SJSA1 (cell line): ENCODE results near the gene BCL10. TPM values are rescaled to one million over a fixed set of nuclear protein-coding genes. Genes with fewer than 3 reads are reported as not detected.

Experiments
- DNase-seq, 2 experiments: peaks; one replicate each; pipeline ENCODE4 v3.0.0-alpha.2; 2015 to 2020; ENCODE audit warnings: low spot score in 2 of 2, low read depth in 1 of 2
- H3K27ac ChIP-seq: fragments of 250-450 bp; sonication (Bioruptor Pico); 2 replicates; pipeline ENCODE4 v1.5.1; 2020; ENCODE audit warnings: mild to moderate bottlenecking, moderate library complexity
- H3K27me3 ChIP-seq: fragments of 250-450 bp; sonication (Bioruptor Pico); replicated peaks from 2 replicates; pipeline ENCODE4 v1.5.1; 2020; ENCODE audit warnings: mild to moderate bottlenecking, moderate library complexity
- H3K36me3 ChIP-seq: fragments of 250-450 bp; sonication (Bioruptor Pico); 2 replicates; pipeline ENCODE4 v1.5.1; 2020; ENCODE audit warnings: mild to moderate bottlenecking
- H3K4me1 ChIP-seq: fragments of 250-450 bp; sonication (Bioruptor Pico); replicated peaks from 2 replicates; pipeline ENCODE4 v1.6.1; 2021; ENCODE audit warnings: mild to moderate bottlenecking
- H3K4me3 ChIP-seq: fragments of 250-450 bp; sonication (Bioruptor Pico); 2 replicates; pipeline ENCODE4 v1.5.1; 2020; ENCODE audit warnings: mild to moderate bottlenecking
- H3K9me3 ChIP-seq: fragments of 250-450 bp; sonication (Bioruptor Pico); replicated peaks from 2 replicates; pipeline ENCODE4 v1.5.1; 2020; ENCODE audit warnings: mild to moderate bottlenecking
- total RNA-seq: library from RNA; depleted of rRNA; stranded (reverse); fragments of >200 nt; shearing (Covaris generic); gene quantifications from 2 replicates; pipeline ENCODE4 v1.2.3, GENCODE V29; 2014; rRNA removed

BCL10 gene
- total RNA-seq = 26.8 and 31.9 TPM in 2 replicates

DNA sequence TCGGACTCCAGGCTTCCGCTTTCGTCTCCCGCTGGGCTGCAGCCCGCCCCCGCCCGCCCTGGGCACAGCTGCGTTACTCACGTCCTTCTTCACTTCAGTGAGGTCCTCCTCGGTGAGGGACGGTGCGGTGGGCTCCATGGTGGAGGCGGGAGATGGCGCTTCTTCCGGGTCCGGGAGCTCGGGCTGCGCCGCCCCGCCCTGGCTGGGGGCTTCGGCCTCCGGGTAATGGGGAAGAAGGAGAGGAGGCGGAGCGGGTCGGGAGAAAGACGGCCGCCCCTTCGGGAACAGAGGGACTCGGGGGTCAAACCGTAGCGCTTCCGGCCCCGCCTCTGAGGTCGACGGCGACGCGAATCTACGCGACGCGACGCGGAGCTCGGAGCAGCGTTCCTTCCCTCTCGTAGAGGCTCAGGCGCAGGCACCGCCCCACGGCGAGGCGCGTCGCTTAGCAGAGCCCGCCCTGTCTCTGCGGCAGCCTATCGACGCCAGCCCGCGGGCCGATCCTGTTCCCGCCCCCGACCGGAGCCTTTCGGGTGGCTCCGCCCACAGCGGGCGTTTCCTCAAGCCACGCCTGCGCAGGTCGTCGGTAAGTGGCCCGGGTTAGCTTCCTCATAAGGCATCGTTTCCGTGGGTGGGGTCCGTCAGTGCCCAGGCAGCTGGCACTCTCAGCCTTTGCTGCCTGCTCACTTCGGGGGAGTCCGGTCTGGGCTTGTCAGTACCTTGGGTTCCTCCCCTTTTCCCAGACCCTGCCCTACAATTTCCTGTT lies at the start of gene BCL10:
Gene BCL10, minus strand, starts transcription at position 418 of the 763 bp plus-strand sequence. Its CDS starts 280 bp downstream, at position 138.
- DNase-seq = peak; percentile 99
- peaks cover 23% of the 10 kb centered on the region for H3K36me3 ChIP-seq
- peak within 1 kb of the TSS; percentile 64 for H3K4me3 ChIP-seq
- H3K27ac ChIP-seq = peak within 1 kb of the TSS; percentile 82
- no peaks in the 10 kb centered on the region for H3K27me3 ChIP-seq
- no peaks in the 10 kb centered on the region for H3K9me3 ChIP-seq
- peaks cover 41% of the 10 kb centered on the region for H3K4me1 ChIP-seq

- H3K4me1 ChIP-seq = peaks cover 82% of the 10 kb centered on the region
Observed at GRCh38 chr1:85325920-85326319, 49.5 kb upstream of the BCL10 start.

DNA sequence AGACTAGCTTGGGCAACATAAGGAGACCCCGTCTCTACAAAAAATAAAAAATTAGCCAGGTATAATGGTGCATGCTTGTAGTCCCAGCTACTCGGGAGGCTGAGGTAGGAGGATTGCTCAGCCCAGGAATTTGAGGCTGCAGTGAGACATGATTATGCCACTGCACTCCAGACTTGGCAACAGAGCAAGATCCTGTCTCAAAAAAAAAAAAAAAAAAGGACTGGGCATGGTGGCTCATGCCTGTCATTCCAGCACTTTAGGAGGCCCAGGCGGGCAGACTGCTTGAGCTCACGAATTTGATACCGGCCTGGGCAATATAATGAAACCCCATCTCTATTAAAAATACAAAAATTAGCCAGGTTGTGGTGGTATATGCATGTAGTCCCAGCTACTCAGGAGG lies 47.3 kb upstream of the BCL10 start:
- Histone ChIP-seq H3K4me3 (no peak overlapping the region), H3K27ac (no peak overlapping the region; the same call in 1 of the 2 replicates), H3K27me3 (no peaks in the 10 kb centered on the region), H3K4me1 (peaks cover 85% of the 10 kb centered on the region), H3K36me3 (peaks cover 35% of the 10 kb centered on the region), H3K9me3 (no peaks in the 10 kb centered on the region)
- no peak for DNase-seq

More at GRCh38 chr1:85325920-85326319, 49.5 kb upstream of the BCL10 start:
- Histone ChIP-seq H3K27ac (no peak overlapping the region; the same call in 1 of the 2 replicates), H3K36me3 (peaks cover 19% of the 10 kb centered on the region), H3K4me3 (no peak overlapping the region), H3K9me3 (no peaks in the 10 kb centered on the region), H3K27me3 (no peaks in the 10 kb centered on the region)
- no peak for DNase-seq

- Histone ChIP-seq H3K27me3 (no peaks in the 10 kb centered on the region), H3K9me3 (no peaks in the 10 kb centered on the region), H3K4me3 (no peak overlapping the region), H3K4me1 (peaks cover 82% of the 10 kb centered on the region), H3K27ac (peak overlapping the region; percentile 98), H3K36me3 (peaks cover 41% of the 10 kb centered on the region)
- DNase-seq = no peak
Observed at GRCh38 chr1:85322655-85323054, 46.2 kb upstream of the BCL10 start.

DNA sequence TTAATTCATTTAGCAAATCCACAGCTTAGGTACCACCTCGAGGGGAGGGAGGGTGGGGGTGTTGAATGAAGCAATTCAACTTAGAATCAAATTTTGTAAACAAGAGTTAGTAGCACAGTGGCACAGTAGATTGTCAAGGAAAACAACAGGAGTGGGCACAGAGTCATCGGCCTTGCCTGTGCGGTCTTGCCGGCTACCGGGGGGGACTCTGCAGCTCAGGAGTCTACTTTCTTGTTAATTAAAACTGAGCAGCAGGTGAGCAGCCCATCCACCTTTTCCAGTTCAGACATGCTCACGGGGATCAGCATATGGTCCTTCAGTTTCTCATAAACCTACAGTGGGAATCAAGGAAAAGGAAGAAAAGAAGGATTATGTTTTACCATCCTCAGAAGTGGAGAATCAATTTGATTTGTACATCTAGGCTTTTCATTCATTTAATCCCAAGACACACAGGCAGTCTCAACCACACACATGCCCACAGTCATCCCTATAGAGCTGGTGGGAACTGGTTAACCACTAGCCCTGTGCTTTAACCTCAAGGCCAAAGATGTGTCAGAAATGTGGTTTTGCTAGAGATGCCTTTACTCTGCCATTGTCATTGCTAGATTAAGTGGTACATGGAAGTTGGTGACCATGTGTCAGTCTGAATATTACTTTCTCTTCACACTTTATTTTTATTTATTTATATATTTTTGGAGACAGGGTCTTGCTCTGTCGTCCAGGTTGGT lies 45.0 kb upstream of the BCL10 start:
- Histone ChIP-seq H3K4me1 (peaks cover 76% of the 10 kb centered on the region), H3K27ac (peak overlapping the region; percentile 98), H3K9me3 (no peaks in the 10 kb centered on the region), H3K4me3 (no peak overlapping the region), H3K36me3 (peaks cover 52% of the 10 kb centered on the region), H3K27me3 (no peaks in the 10 kb centered on the region)
- DNase-seq = peak; percentile 69 to 74

DNA sequence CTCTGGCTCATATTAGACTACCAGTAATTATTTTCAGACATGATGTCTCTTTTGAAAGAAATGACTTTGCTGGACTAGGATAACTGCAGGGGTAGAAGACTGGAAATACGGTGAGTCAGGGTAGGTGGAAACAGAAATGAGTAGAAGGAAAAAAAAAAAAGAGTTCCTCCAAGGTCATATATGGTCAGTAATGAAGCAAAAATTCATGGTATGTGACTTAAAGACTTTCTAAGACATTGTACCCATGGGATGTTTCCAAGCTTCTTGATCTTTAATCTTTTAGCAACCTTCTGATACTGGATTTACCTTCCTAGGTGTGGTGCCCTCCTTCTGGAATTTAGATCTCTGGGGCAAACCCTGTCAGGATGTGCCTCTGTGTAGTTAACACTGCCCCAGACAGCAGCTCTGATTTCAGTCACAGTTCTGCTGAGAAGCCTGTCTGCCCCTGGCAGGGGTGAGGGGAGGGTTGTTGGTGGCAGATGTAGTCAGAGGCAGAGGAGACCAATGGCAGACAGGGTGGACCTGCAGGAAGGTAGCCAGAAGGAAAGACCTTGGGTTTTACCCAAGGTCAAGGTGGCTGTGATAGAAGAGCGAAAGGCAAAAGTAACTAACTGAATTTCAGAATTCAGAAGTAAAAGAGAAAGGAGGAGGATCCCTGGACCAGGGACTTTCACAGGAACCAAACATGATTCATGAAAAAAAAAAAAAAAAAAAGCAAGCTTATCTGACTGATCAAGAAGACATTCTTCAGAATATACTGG lies 44.1 kb upstream of the BCL10 start:
- DNase-seq = peak in 1 of 2 experiments; percentile 74
- peaks cover 77% of the 10 kb centered on the region for H3K4me1 ChIP-seq
- H3K36me3 ChIP-seq = peaks cover 58% of the 10 kb centered on the region
- no peak overlapping the region for H3K4me3 ChIP-seq
- no peaks in the 10 kb centered on the region for H3K27me3 ChIP-seq
- peak overlapping the region; percentile 98 for H3K27ac ChIP-seq
- no peaks in the 10 kb centered on the region for H3K9me3 ChIP-seq

DNA sequence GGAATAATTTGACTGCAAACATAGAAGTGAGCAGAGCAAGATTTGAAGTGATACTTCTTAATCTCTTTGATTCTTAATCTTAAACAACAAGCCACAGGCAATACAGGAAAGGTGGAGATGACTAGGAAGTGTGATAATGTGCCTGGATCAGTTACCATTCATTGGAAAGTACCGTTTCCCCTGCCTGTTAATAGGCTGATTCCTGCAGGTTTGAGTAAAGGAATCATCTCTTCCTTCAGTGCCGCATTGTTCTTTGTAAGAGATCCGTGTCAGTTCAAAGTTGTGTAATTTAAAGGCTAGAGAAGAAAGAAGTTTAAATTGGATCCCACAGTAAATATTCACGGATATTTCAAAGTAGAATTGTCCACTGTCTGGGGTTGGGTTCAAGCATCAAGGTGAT lies 43.5 kb upstream of the BCL10 start:
- Histone ChIP-seq H3K27ac (peak overlapping the region; percentile 98), H3K4me3 (no peak overlapping the region), H3K36me3 (peaks cover 58% of the 10 kb centered on the region), H3K27me3 (no peaks in the 10 kb centered on the region), H3K4me1 (peaks cover 80% of the 10 kb centered on the region), H3K9me3 (no peaks in the 10 kb centered on the region)
- DNase-seq = no peak

DNA sequence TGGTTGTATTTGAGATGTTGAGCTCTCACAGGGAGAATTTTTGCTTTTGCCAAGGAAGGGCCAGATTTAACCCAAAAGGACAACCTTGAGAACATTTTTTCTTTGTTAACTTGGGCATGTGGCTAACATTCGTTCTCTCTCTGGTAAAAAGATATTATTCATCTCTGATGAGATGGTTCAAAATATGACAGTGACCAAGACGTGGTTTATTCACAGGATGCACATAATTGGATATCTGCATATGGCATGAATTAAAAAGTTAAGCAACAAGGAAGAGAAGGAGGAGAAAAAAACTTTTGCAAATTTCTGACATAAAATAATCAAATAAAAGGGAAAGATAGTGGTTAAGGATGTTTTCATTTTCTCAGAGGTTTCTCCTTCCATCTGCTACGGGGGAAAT lies 43.1 kb upstream of the BCL10 start:
- H3K36me3 ChIP-seq = peaks cover 55% of the 10 kb centered on the region
- H3K27me3 ChIP-seq = no peaks in the 10 kb centered on the region
- H3K4me1 ChIP-seq = peaks cover 80% of the 10 kb centered on the region
- H3K4me3 ChIP-seq = no peak overlapping the region
- no peaks in the 10 kb centered on the region for H3K9me3 ChIP-seq
- no peak for DNase-seq
- peak overlapping the region; percentile 98 for H3K27ac ChIP-seq

DNA sequence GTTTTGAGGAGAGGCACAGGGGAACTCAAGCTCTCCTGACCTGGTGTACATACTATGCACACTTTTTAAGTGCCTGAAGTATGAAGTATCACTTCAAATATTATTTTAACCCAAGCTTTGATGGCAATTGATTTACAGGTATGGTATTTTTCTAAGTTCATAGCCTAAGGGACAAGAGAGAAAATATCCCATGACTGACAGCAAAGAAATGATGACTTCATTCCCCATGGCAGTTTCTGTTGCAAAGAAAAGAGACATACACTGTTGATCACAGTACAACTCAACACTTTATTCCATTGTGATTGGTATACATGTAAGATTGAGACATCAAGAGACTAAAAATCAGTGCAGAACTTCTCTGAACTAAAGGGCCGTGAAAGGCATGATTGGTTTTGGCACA lies 41.8 kb upstream of the BCL10 start:
- Histone ChIP-seq H3K36me3 (peaks cover 52% of the 10 kb centered on the region), H3K4me3 (no peak overlapping the region), H3K27me3 (no peaks in the 10 kb centered on the region), H3K27ac (peak overlapping the region; percentile 98), H3K4me1 (peaks cover 87% of the 10 kb centered on the region), H3K9me3 (no peaks in the 10 kb centered on the region)
- no peak for DNase-seq

- DNase-seq = no peak
- Histone ChIP-seq H3K27ac (no peak overlapping the region), H3K27me3 (no peaks in the 10 kb centered on the region), H3K36me3 (peaks cover 47% of the 10 kb centered on the region), H3K4me1 (peaks cover 88% of the 10 kb centered on the region), H3K4me3 (no peak overlapping the region), H3K9me3 (no peaks in the 10 kb centered on the region)
Observed at GRCh38 chr1:85317560-85317959, 41.1 kb upstream of the BCL10 start.

GRCh38 chr1:85316321-85316720 lies 39.9 kb upstream of the BCL10 start:
- H3K36me3 ChIP-seq = peaks cover 41% of the 10 kb centered on the region
- peak overlapping the region; percentile 81; the same call in 1 of the 2 replicates for H3K27ac ChIP-seq
- DNase-seq = no peak
- no peaks in the 10 kb centered on the region for H3K27me3 ChIP-seq
- H3K4me1 ChIP-seq = peaks cover 76% of the 10 kb centered on the region
- no peak overlapping the region for H3K4me3 ChIP-seq
- no peaks in the 10 kb centered on the region for H3K9me3 ChIP-seq

DNA sequence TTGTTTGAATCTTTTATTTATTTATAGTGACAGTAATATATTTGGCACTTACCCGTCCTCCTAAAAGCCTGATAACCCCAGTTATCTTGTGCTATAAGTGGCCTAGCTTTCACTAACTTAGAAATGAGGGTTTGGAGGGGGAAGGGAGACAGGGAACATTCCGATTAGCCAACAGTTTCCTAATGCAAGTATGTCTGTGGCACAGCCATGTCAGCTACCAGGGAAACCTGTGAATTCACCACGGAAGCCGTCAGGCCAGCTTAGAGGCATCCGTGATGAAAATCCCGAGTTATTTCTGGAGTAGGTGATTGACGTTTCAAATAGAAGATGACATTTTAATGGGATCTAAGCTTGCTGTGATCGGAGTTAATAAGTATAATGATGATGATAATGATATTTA lies 39.4 kb upstream of the BCL10 start:
- Histone ChIP-seq H3K36me3 (peaks cover 40% of the 10 kb centered on the region), H3K4me1 (peaks cover 71% of the 10 kb centered on the region), H3K27me3 (no peaks in the 10 kb centered on the region), H3K27ac (peak overlapping the region; percentile 81), H3K9me3 (no peaks in the 10 kb centered on the region), H3K4me3 (no peak overlapping the region)
- peak in 1 of 2 experiments; percentile 30 for DNase-seq

- H3K9me3 ChIP-seq = no peaks in the 10 kb centered on the region
- DNase-seq = peak in 1 of 2 experiments; percentile 62
- peaks cover 60% of the 10 kb centered on the region for H3K4me1 ChIP-seq
Observed at GRCh38 chr1:85314726-85315125, 38.3 kb upstream of the BCL10 start.

More at GRCh38 chr1:85314726-85315125, 38.3 kb upstream of the BCL10 start:
- Histone ChIP-seq H3K4me3 (no peak overlapping the region), H3K27ac (peak overlapping the region; percentile 81), H3K36me3 (peaks cover 32% of the 10 kb centered on the region), H3K27me3 (no peaks in the 10 kb centered on the region)
